ENCODE results near the gene RASSF3. TPM values are rescaled to one million over a fixed set of nuclear protein-coding genes. Genes with fewer than 3 reads are reported as not detected.

The RASSF3 gene
- total RNA-seq, 6 experiments from 2014 or later = 5.8 to 27.3 (median 10.6) TPM

DNA sequence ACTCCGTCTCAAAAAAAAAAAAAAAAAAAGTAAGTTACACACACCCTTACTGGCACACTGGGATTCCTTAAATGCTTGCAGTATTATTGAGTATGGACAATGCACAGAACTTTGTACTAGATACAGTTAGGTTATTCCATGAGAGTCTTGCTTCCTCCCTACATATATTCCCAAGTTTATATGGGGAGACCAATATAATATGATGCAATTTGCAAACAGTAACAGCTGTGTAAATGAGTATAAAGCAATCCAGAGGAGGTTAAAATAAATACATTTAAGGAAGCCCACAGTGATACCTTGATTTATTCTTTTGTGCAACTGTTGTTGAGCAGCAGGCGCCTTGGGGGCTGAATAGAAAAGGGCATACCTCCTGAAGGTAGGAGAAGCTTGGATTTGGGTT lies 26.6 kb downstream of the RASSF3 start:
- no peak for DNase-seq
- WGBS (ENCODE audit: insufficient coverage, low coverage, low lambda C conversion rate, missing lambda C conversion rate) = 76% methylated on average over 2 of the region's 2 CpGs
- H3K4me1 ChIP-seq = peaks cover 0 to 6% (median 2%) of the 10 kb centered on the region in 4 donors
- H3K27me3 ChIP-seq = no peaks in the 10 kb centered on the region
- H3K4me3 ChIP-seq = no peak overlapping the region
- no peaks in the 10 kb centered on the region for H3K36me3 ChIP-seq
- no peak overlapping the region for H3K27ac ChIP-seq
- H3K9me3 ChIP-seq = no peaks in the 10 kb centered on the region
- ATAC-seq = no peak
- TF ChIP-seq, protein P1, sequence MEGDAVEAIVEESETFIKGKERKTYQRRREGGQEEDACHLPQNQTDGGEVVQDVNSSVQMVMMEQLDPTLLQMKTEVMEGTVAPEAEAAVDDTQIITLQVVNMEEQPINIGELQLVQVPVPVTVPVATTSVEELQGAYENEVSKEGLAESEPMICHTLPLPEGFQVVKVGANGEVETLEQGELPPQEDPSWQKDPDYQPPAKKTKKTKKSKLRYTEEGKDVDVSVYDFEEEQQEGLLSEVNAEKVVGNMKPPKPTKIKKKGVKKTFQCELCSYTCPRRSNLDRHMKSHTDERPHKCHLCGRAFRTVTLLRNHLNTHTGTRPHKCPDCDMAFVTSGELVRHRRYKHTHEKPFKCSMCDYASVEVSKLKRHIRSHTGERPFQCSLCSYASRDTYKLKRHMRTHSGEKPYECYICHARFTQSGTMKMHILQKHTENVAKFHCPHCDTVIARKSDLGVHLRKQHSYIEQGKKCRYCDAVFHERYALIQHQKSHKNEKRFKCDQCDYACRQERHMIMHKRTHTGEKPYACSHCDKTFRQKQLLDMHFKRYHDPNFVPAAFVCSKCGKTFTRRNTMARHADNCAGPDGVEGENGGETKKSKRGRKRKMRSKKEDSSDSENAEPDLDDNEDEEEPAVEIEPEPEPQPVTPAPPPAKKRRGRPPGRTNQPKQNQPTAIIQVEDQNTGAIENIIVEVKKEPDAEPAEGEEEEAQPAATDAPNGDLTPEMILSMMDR (IDR thresholded peaks at IDR 0.05) = no peak
- TF ChIP-seq POLR2A (IDR thresholded peaks at IDR 0.05) = no peak
- intact Hi-C loops (cut with DNase I) = no loop called here

DNA sequence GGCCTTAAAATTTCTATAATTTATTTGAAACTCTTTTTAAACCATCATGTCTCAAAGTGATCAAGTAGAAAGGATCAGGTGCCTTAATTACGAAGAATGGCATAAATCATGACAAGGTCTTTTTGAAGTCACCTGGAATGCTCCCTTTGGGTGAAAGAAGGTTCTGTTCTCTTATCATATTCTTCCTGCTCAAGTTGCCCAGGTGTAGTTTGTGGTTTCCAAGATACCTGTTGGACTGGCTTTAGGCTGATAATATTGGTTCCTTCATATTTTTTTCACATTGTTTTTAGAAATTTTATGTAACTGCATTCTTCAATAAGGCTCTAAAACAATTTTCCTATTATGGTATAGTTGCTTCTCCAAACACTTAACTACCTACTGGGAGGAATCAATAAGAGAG lies 29.2 kb downstream of the RASSF3 start:
- intact Hi-C loops (cut with DNase I) = no loop called here
- H3K9me3 ChIP-seq = no peaks in the 10 kb centered on the region
- ATAC-seq (no peak), DNase-seq (no peak)
- 89% methylated on average over 1 of the region's 1 CpG for WGBS (ENCODE audit: insufficient coverage, low coverage, low lambda C conversion rate, missing lambda C conversion rate)
- H3K27me3 ChIP-seq = no peaks in the 10 kb centered on the region
- peaks cover 0 to 4% (median 1%) of the 10 kb centered on the region in 4 donors for H3K4me1 ChIP-seq
- H3K27ac ChIP-seq = no peak overlapping the region
- H3K36me3 ChIP-seq = no peaks in the 10 kb centered on the region
- H3K4me3 ChIP-seq = no peak overlapping the region
- TF ChIP-seq, protein P1 (IDR thresholded peaks at IDR 0.05) = no peak
- TF ChIP-seq POLR2A (IDR thresholded peaks at IDR 0.05) = no peak

DNA sequence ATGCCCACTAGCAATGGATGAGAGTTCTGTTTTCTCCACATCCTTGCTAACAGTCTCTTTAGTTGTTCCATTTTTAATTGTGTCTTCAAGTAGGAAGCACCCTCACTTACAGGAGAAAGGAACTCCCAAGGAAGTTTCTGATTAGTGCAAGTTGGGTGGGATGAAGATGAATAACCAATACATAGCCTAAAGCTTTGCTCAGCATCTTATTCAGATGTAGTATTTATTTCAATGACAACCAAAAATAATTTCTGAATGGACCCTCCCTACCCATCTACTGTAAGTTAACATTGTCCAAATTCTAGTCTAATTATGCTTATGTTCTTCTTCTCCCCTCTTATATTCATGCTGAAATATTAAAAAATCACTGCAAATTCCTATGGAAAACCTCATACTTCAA lies 36.0 kb downstream of the RASSF3 start:
- Histone ChIP-seq H3K4me3 (no peak overlapping the region), H3K27me3 (no peaks in the 10 kb centered on the region), H3K9me3 (no peaks in the 10 kb centered on the region), H3K36me3 (no peaks in the 10 kb centered on the region), H3K4me1 (no peaks in the 10 kb centered on the region), H3K27ac (no peak overlapping the region)
- DNase-seq (no peak), ATAC-seq (no peak)
- intact Hi-C loops (cut with DNase I) = no loop called here
- TF ChIP-seq POLR2A (IDR thresholded peaks at IDR 0.05) = no peak
- TF ChIP-seq, protein P1 (IDR thresholded peaks at IDR 0.05) = no peak

DNA sequence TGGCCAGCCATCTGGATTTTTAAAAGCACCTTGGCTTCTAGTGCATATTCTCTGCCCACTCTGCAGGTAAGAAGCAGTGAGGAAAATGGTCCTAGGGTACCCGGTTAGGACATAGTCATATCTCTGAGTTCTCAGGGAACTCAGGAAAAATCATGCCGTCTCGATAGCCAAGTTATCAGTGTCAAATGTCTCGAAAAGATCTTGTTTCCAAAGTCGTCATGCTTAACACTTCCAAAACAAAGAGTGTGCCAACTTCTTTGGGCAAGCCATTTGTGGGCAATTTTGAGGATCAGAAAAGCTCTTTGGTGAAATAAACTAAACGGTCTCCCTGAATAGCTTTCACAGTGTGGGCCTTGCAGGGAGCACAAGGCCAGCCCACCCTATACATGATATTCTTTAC lies 39.2 kb downstream of the RASSF3 start:
- no peak for ATAC-seq
- Histone ChIP-seq H3K27ac (no peak overlapping the region), H3K27me3 (no peaks in the 10 kb centered on the region), H3K9me3 (no peaks in the 10 kb centered on the region), H3K36me3 (no peaks in the 10 kb centered on the region), H3K4me3 (no peak overlapping the region), H3K4me1 (no peaks in the 10 kb centered on the region)
- WGBS (ENCODE audit: insufficient coverage, low coverage, low lambda C conversion rate, missing lambda C conversion rate) = 82% methylated on average over 6 of the region's 6 CpGs
- no peak for DNase-seq
- intact Hi-C loops (cut with DNase I) = no loop called here
- no peak for TF ChIP-seq POLR2A (IDR thresholded peaks at IDR 0.05)
- TF ChIP-seq, protein P1 (IDR thresholded peaks at IDR 0.05) = no peak

DNA sequence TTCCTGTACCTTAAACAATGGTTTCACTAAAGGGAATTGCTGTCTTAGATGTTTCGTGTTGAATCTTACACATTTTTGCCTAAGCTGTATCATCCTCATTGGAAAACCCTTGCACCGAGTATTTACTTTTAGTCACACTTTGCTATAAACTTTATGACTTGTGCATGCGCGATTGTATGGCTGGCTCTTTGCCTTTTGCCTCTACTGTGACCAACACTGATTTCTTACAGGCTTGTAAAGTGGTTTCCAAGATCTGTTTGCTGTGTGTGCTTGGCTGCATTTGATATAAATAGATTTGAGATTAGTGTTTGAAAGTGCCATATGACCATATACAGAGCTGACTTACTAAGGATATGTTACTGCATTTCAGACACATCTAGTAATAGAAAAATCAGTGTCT lies 40.5 kb downstream of the RASSF3 start:
- Histone ChIP-seq H3K4me3 (no peak overlapping the region), H3K4me1 (peaks cover 0 to 10% (median 1%) of the 10 kb centered on the region in 4 donors), H3K27ac (no peak overlapping the region), H3K9me3 (no peaks in the 10 kb centered on the region), H3K27me3 (no peaks in the 10 kb centered on the region), H3K36me3 (no peaks in the 10 kb centered on the region)
- intact Hi-C loops (cut with DNase I) = no loop called here
- no peak for DNase-seq
- no peak for ATAC-seq
- 82% methylated on average over 4 of the region's 4 CpGs for WGBS (ENCODE audit: insufficient coverage, low coverage, low lambda C conversion rate, missing lambda C conversion rate)
- no peak for TF ChIP-seq POLR2A (IDR thresholded peaks at IDR 0.05)
- TF ChIP-seq, protein P1 (IDR thresholded peaks at IDR 0.05) = no peak
